D341Med (cell line): ENCODE measurements around the gene DCTD.

Experiments
- DNase-seq: peaks from one replicate; pipeline ENCODE4 v3.0.0; 2012; ENCODE audit warnings: low spot score

Gene DCTD

GRCh38 chr4:182869697-182870096 is 47.5 kb downstream of the DCTD start:
- no peak for DNase-seq

- no peak for DNase-seq
Observed at GRCh38 chr4:182866746-182867145, 50.4 kb downstream of the DCTD start.

DNA sequence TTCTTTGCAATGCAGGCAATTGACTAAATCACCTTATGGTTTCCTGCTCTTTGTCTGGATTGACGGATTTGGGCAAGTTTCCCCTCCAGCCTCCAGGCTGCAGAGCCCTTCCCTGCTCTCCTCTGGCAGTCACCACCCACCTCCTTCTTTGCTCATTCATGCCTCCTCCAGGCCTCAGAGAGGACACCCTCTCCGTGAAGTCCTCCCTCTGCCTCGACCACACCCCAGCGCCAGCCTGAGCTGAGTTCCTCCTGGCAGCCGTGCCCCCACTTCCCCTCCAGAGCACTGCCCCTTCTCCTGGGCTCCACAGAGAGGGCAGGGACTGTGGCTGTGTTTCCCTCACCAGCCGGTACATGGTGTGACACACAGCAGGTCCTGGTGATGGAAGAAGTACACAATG is 53.7 kb downstream of the DCTD start:
- DNase-seq = no peak

DNA sequence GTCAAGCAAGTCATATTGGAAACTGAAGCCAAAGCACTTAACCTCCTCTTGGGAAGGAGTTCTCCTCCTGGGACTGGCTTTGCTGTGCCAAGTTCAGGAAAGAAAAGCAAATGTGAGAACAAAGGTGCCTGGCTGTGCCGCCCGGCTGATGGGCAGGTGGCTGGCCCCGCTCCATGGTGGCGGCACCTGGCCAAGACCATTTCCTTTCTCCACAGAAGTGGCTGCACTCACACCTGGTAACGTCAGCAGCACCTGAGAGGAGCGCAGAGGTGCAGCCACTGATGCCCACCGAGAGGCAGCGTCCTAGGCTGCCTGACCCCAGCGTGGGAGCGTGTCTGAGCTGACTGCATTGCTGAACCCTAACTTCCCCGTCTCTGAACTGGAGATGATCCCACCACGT is 54.3 kb downstream of the DCTD start:
- no peak for DNase-seq

GRCh38 chr4:182862141-182862875 is 54.9 kb downstream of the DCTD start:
- no peak for DNase-seq

DNA sequence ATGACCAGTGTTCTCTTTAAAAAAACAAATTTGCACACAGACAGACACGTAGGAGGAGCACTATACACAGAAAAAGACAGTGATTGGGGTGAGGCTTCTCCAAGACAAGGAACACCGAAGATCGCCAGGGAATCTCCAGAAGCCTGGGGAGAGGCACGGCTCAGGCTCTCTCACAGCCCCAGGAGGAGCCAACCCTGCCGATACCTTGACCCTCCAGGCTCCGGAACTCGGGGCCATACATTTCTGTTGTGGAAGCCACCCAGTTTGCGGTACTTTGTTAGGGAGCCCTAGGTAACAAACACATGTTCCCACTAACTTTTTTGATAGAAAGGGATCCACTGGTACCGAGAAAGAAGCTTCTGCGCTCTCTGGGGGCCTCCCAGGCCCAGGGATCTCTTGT is 55.8 kb downstream of the DCTD start:
- no peak for DNase-seq

- no peak for DNase-seq
Observed at GRCh38 chr4:182859730-182860129, 57.5 kb downstream of the DCTD start.

DNA sequence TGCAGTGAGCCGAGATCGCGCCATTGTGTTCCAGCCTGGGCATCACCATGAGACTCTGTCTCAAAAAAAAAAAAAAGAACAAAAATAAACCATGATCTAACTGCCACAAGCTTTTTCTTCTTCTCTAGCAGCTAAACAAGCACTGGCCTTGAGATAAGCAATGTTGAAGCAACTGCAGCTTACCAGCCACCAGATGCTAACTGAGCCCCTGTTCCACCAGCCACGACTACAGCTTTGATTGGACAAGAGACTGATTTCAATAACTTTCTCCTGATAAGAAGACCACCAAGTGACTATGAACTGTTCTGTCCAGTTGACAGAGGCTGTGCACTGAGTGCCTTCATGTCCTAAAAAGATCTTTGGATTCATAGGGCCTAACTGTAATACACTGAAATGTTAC is 58.5 kb downstream of the DCTD start:
- no peak for DNase-seq

DNA sequence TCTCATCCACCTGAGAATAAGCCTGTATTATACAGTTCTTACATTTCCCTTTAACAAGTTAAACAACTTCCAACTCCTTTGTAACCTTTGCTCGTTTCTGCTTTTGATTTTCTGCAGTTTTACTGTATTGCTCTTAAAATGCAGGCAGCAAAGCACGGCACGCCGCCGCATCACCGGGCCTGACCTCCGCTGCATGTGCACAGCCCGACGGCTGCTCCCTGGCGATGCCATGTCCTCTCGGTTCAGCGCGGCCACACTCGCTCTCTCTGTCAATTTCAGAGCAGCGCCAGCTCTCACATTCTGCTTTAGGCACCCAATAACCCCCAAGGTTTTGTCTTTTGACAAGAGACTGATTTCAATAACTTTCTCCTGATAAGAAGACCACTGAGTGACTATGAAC is 60.3 kb downstream of the DCTD start:
- no peak for DNase-seq

DNA sequence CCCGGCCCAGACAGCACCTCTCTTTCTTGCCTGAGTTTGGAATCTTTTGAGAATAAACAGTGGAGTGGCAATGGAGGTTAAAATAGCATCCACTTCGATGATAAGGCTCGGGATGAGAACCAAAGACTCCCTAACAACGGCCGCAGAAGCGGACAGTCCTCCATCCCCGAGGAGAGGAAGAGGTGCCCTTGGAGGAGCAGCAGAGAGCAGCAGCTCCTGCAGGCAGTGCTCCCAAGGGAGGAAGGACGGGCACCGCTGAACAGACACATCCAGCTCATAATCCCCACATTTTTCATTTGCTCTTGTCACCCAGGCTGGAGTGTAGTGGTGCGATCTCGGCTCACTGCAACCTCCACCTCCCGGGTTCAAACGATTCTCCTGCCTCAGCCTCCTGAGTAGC is 61.3 kb downstream of the DCTD start:
- DNase-seq = no peak

GRCh38 chr4:182855312-182855711 is 61.9 kb downstream of the DCTD start:
- DNase-seq = no peak

DNA sequence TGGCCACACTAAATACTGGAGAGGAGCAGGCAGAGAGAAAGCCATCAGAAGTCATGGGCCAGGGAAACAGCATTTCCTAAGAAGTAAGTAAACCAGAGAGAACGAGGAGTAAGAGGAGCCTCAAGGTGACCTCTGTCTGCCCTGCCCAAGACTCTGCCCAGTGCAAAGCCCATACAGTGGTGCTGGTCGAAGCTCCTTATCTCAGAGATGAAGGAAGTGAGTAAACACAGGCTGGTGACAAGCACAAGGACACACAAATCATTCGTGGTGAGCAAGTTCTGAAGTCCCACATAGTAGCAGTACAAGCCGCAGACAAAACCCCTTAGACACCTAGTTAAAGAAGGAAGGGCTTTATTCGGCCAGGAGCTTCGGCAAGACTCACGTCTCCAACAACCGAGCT is 62.7 kb downstream of the DCTD start:
- no peak for DNase-seq

GRCh38 chr4:182853731-182854330 is 63.4 kb downstream of the DCTD start:
- DNase-seq = no peak

- no peak for DNase-seq
Observed at GRCh38 chr4:182848685-182849084, 68.5 kb downstream of the DCTD start.

DNA sequence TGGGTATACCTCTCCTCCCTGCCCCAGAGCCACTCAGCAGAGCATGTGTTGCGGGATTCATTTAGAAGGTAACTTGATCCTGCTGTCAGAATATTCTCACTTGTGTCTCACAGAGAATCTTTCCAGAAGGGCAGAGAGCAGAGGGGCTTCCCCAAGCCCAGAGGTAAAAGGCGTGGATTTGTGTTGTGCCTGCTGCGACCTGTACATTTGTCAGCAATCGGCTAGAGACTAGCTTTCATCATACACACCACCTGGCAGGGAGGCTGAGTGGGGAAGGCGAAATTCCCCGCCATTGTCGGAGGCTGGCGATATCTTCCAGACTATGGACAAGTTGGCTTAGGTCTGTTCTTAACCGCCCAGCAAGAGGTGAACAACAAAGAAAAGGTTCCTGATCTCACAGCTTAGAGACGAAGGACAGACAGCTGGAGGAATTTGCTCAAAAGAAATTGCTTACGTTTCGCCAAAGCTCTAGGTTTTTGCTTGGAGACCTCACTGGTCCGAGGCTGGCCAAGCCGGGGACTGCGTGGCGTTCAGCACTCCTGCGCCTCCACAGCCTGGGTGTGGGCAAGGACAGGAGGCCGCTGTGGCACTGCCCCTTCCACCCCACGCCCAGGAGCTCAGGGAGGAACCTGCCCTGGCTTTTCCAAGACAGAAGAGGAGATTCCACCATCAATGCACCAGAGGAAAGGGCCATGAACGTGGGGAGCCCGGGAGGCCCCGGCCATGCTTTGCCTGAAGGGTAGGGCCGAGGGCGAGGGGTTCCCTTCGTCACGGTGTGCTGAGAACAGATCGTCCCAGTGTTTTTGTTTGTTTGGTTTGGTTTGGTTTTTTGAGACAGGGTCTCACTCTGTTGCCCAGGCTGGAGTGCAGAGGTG is 69.4 kb downstream of the DCTD start:
- DNase-seq = no peak

- DNase-seq = no peak
Observed at GRCh38 chr4:182846036-182846435, 71.2 kb downstream of the DCTD start.

DNA sequence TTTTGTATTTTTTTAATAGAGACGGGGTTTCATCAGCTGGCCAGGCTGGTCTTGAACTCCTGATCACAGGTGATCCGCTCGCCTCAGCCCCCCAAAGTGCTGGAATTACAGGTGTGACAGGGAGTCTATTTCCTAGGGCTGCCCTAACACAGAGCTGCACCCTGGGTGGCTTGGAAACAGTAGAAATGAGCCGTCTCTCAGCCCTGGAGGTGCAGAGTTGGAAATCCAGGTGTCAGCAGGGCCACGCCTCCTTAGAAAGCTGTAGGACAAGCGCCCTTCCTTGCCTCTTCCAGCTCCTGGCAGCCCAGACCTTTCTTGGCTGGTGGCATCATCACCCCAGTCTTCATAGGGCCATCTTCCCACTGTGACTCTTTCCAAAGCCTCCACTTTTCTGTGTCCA is 71.6 kb downstream of the DCTD start:
- DNase-seq = no peak

DNA sequence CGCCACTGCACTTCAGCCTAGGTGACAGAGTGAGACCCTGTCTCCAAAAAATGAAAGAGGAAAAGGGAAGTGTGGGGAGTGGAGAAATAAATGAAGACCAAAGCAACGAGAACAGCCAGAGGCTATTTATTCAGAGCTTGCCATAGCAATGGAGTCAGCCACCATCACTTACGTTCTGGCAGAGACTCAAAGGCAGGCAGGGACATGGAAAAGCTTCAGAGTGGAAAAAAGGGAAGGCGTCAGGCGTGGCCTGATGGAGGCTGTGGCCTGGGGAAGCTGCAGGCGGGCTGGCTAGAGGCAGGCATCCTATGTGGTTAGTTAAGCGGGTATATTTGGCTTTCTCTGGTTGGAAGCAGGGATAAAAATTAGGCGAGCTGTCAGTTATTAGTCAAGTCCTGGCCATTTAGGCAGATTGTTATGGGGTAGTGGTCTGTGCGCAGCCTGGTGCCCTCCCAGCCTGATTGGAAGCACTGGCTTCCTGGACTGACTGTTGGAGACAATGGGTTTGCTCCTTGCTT is 73.3 kb downstream of the DCTD start:
- DNase-seq = no peak

GRCh38 chr4:182842759-182843390 is 74.3 kb downstream of the DCTD start:
- no peak for DNase-seq

DNA sequence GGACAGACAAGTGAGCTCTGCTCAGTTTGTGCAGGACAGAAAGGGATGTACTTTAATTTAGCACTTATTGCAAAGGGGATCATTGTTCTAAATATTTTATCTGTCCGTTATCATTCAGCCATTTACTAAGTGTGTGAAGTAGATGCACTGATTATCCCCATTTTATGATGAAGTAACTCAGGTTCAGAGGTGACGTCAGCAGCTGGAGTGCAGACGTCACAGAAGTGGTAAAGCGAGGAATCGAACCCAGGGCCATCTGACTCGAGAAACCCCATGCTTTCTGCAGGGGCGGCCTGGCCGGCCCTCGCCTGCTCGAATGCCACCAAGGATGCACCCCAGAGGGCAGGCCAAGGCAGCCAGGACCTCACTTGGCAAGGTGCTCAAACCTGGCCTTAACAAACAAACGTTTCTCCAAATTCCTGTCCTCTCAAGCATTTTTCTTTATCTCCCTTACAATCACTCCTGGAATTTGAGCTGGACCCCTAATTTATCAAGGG is 75.0 kb downstream of the DCTD start:
- DNase-seq = no peak

GRCh38 chr4:182840108-182840507 is 77.1 kb downstream of the DCTD start:
- DNase-seq = no peak
